GM21381 (cell line): ENCODE results near the gene RAB22A.

Experiments
- ATAC-seq: cut with Tn5 transposase; IDR thresholded peaks from one replicate; pipeline ENCODE4 v1.9.1; 2021; ENCODE audit warnings: mild to moderate bottlenecking, moderate library complexity; ENCODE audit not compliant: unreplicated experiment

Gene RAB22A

GRCh38 chr20:58309591-58310290, at the start of gene RAB22A:
TSS of gene RAB22A (plus strand) at chr20:58309715. CDS start at chr20:58309977, 262 bp downstream.
- peak; percentile 76 for ATAC-seq

GRCh38 chr20:58260006-58260405, 49.5 kb upstream of the RAB22A start:
- no peak for ATAC-seq

- ATAC-seq: no peak
Measured at GRCh38 chr20:58261660-58262059, 47.9 kb upstream of the RAB22A start.

- ATAC-seq: no peak
Measured at GRCh38 chr20:58264271-58264670, 45.2 kb upstream of the RAB22A start.

- no peak for ATAC-seq
Measured at GRCh38 chr20:58267389-58268215, 41.9 kb upstream of the RAB22A start.

- ATAC-seq: no peak
Measured at GRCh38 chr20:58268421-58268821, 41.1 kb upstream of the RAB22A start.

- ATAC-seq: no peak
Measured at GRCh38 chr20:58268936-58269619, 40.4 kb upstream of the RAB22A start.

GRCh38 chr20:58271606-58272351, 37.7 kb upstream of the RAB22A start:
- no peak for ATAC-seq

- ATAC-seq: no peak
Measured at GRCh38 chr20:58274384-58274783, 35.1 kb upstream of the RAB22A start.

- no peak for ATAC-seq
Measured at GRCh38 chr20:58277107-58277506, 32.4 kb upstream of the RAB22A start.

- no peak for ATAC-seq
Measured at GRCh38 chr20:58277578-58278472, 31.7 kb upstream of the RAB22A start.

- ATAC-seq: no peak
Measured at GRCh38 chr20:58286729-58287128, 22.8 kb upstream of the RAB22A start.

GRCh38 chr20:58287638-58288037, 21.9 kb upstream of the RAB22A start:
- ATAC-seq: no peak

- no peak for ATAC-seq
Measured at GRCh38 chr20:58289143-58289542, 20.4 kb upstream of the RAB22A start.

GRCh38 chr20:58293453-58293852, 16.1 kb upstream of the RAB22A start:
- ATAC-seq: no peak

- ATAC-seq: no peak
Measured at GRCh38 chr20:58294497-58295455, 14.7 kb upstream of the RAB22A start.

GRCh38 chr20:58296051-58296837, 13.3 kb upstream of the RAB22A start:
- ATAC-seq: no peak

GRCh38 chr20:58297394-58297793, 12.1 kb upstream of the RAB22A start:
- no peak for ATAC-seq
